B cell (primary cell): ENCODE results near the gene GPATCH3. TPM values are rescaled to one million over a fixed set of nuclear protein-coding genes. Genes with fewer than 3 reads are reported as not detected.

ENCODE experiments used
- ATAC-seq: fragments of 200-7000 bp; cut with Tn5 transposase; one replicate; pipeline ENCODE4 v1.10.0; 2021; ENCODE audit warnings: low read depth, mild to moderate bottlenecking, moderate number of reproducible peaks, moderate library complexity
- CTCF ChIA-PET: fragments of 350-600 bp; sonication (Branson Sonifier 250); formaldehyde crosslinking; loops from one replicate; lab custom pipeline; 2021; ENCODE audit warnings: antibody characterized with exemption, inconsistent platforms; lab: Charles Lee
- POLR2A ChIA-PET: fragments of 350-600 bp; sonication (Branson Sonifier 250); formaldehyde crosslinking; loops from one replicate; lab custom pipeline; 2021; ENCODE audit warnings: antibody characterized with exemption; lab: Charles Lee
- DNase-seq: peaks from one replicate; pipeline ENCODE4 v3.0.0; 2013
- H2AFZ ChIP-seq: 2 replicates; pipeline ENCODE4 v1.6.1; 2012; ENCODE audit warnings: mild to moderate bottlenecking, low read depth, low read length; ENCODE audit not compliant: insufficient read depth, poor library complexity, severe bottlenecking
- H3K27ac ChIP-seq, 2 donors: 1 replicate in 1 of 2; 2 replicates in 1 of 2; pipeline ENCODE4 v1.5.1; 2012 to 2013; ENCODE audit warnings: low read length in 2 of 2, mild to moderate bottlenecking in 2 of 2, moderate library complexity in 1 of 2
- H3K27me3 ChIP-seq, 4 experiments: fragments of 200-600 bp in 1 of 4; sonication (generic) in 1 of 4; replicated peaks in 1 of 4; 1 replicate in 2 of 4; 2 replicates in 2 of 4; pipeline versions ENCODE4 v1.6.1 to v1.7.0; 2013 to 2016; ENCODE audit warnings: low read length in 3 of 4, mild to moderate bottlenecking in 2 of 4, mixed read lengths in 1 of 4, moderate library complexity in 1 of 4; ENCODE audit not compliant: insufficient read depth in 4 of 4, control insufficient read depth in 3 of 4; ENCODE audit errors: control extremely low read depth in 1 of 4
- H3K36me3 ChIP-seq, 2 experiments: replicated peaks in 1 of 2; 1 replicate in 1 of 2; 2 replicates in 1 of 2; pipeline versions ENCODE4 v1.6.1 to v1.7.1; 2013; ENCODE audit warnings: low read length in 1 of 2; ENCODE audit not compliant: insufficient read depth in 2 of 2, control insufficient read depth in 1 of 2; ENCODE audit errors: control extremely low read depth in 1 of 2, extremely low read depth in 1 of 2
- H3K4me1 ChIP-seq, 2 donors: fragments of 200-600 bp in 1 of 2; sonication (generic) in 1 of 2; 1 replicate in 1 of 2; 2 replicates in 1 of 2; pipeline versions ENCODE4 v1.5.1 to v1.6.1; 2013 to 2017; ENCODE audit warnings: low read length in 2 of 2; ENCODE audit not compliant: control insufficient read depth in 2 of 2, insufficient read depth in 2 of 2
- H3K4me2 ChIP-seq: replicated peaks from 2 replicates; pipeline ENCODE3; 2012; ENCODE audit warnings: mild to moderate bottlenecking, low read depth, low read length; ENCODE audit not compliant: poor library complexity, severe bottlenecking
- H3K4me3 ChIP-seq, 5 experiments: fragments of 200-600 bp in 1 of 5; sonication (generic) in 1 of 5; 1 replicate in 3 of 5; 2 replicates in 2 of 5; pipeline versions ENCODE4 v1.5.1 to v1.7.0; 2011 to 2016; ENCODE audit warnings: low read length in 4 of 5, mild to moderate bottlenecking in 4 of 5, low read depth in 2 of 5, control low read depth in 1 of 5, moderate library complexity in 1 of 5; ENCODE audit not compliant: insufficient read depth in 1 of 5; ENCODE audit errors: control extremely low read depth in 1 of 5, extremely low read depth in 1 of 5
- H3K79me2 ChIP-seq: fragments of 200-600 bp; sonication (generic); one replicate; pipeline ENCODE4 v1.6.0; 2016; ENCODE audit warnings: low read length; ENCODE audit not compliant: control insufficient read depth, insufficient read depth
- H3K9ac ChIP-seq: fragments of 200-600 bp; sonication (generic); 2 replicates; pipeline ENCODE4 v1.6.1; 2017; ENCODE audit warnings: mild to moderate bottlenecking, low read length, moderate library complexity
- H3K9me3 ChIP-seq, 3 donors: one replicate each; pipeline versions ENCODE4 v1.6.1 to v1.7.1; 2013; ENCODE audit warnings: low read length in 2 of 3; ENCODE audit not compliant: control insufficient read depth in 2 of 3, insufficient read depth in 1 of 3; ENCODE audit errors: control extremely low read depth in 1 of 3
- H4K20me1 ChIP-seq: 2 replicates; pipeline ENCODE4 v1.6.0; 2012; ENCODE audit warnings: mild to moderate bottlenecking, low read length; ENCODE audit not compliant: insufficient read depth, control insufficient read depth, poor library complexity, severe bottlenecking
- H3K27ac Mint-ChIP-seq: one replicate; pipeline ENCODE4 v1.8.0; 2021; ENCODE audit warnings: mixed read lengths
- H3K27me3 Mint-ChIP-seq: one replicate; pipeline ENCODE4 v1.8.0; 2021; ENCODE audit warnings: mixed read lengths
- H3K4me1 Mint-ChIP-seq: one replicate; pipeline ENCODE4 v1.8.0; 2021; ENCODE audit warnings: mixed read lengths
- H3K4me3 Mint-ChIP-seq: one replicate; pipeline ENCODE4 v1.8.0; 2021; ENCODE audit warnings: mixed read lengths
- H3K9me3 Mint-ChIP-seq: one replicate; pipeline ENCODE4 v1.8.0; 2022; ENCODE audit warnings: mixed read lengths; ENCODE audit not compliant: insufficient read depth
- EZH2 ChIP-seq: IDR thresholded peaks from 2 replicates; pipeline ENCODE4 v1.6.1; 2012; ENCODE audit warnings: borderline replicate concordance, low read depth, mild to moderate bottlenecking, moderate library complexity, low read length; ENCODE audit not compliant: insufficient read depth, poor library complexity, severe bottlenecking
- WGBS: methylation state at CpG from one replicate; pipeline ENCODE4 v1.1.5; 2013; ENCODE audit warnings: missing lambda C conversion rate; ENCODE audit not compliant: insufficient coverage; 5-methylcytosine and 5-hydroxymethylcytosine counted together
- intact Hi-C: fragments of 100-400 bp; cut with micrococcal nuclease; formaldehyde crosslinking; loops from one replicate; pipeline ENCODE4 v1.10.0; 2022
- polyA plus RNA-seq: library from polyadenylated mRNA; depleted of rRNA; stranded (reverse); fragments of >200 nt; gene quantifications from 2 replicates; pipeline ENCODE4 v1.2.3, GENCODE V29; 2012
- total RNA-seq, 2 donors: library from RNA; stranded (reverse); fragments of 120-200 nt in 1 of 2; gene quantifications; 1 replicate in 1 of 2; 2 replicates in 1 of 2; pipeline versions ENCODE4 v1.2.3 to v1.2.4, GENCODE V29; 2013 to 2022
- TF ChIP-seq, protein P1 (sequence below): fragments of 200-600 bp; IDR thresholded peaks from one replicate; pipeline ENCODE4 v1.8.0; 2022; ENCODE audit warnings: antibody characterized with exemption, mild to moderate bottlenecking

Gene GPATCH3
- total and polyA plus RNA-seq, 2 donors (not counting 1 experiment from before 2014, with no cell fraction given), result 9.2 to 21.9 TPM

- CTCF ChIA-PET, result interaction anchor here (0.9 to 3.9 kb wide), 10 partner anchors 11 to 253 kb away, joined by 3 to 27 read pairs (median 6); partner anchors contain the start of gene GPN2
- H3K4me3 ChIP-seq, result no peak overlapping the region
- H3K4me1 ChIP-seq, result no peaks in the 10 kb centered on the region
- Mint-ChIP-seq H3K4me1 (no peaks in the 10 kb centered on the region), H3K27me3 (no peaks in the 10 kb centered on the region), H3K4me3 (no peak overlapping the region), H3K9me3 (no peaks in the 10 kb centered on the region), H3K27ac (no peak overlapping the region)
- WGBS, result 100% methylated on average over 3 of the region's 5 CpGs
- intact Hi-C loops, result no loop called here
- H3K4me2 ChIP-seq, result no peak overlapping the region
- no peaks in the 10 kb centered on the region for H3K9me3 ChIP-seq
- H3K27ac ChIP-seq, result no peak overlapping the region
- no peaks in the 10 kb centered on the region for H3K27me3 ChIP-seq
- H3K36me3 ChIP-seq, result peaks cover 0 to 43% of the 10 kb centered on the region in 2 experiments
- H2AFZ ChIP-seq, result no peak overlapping the region
- TF ChIP-seq, protein P1, sequence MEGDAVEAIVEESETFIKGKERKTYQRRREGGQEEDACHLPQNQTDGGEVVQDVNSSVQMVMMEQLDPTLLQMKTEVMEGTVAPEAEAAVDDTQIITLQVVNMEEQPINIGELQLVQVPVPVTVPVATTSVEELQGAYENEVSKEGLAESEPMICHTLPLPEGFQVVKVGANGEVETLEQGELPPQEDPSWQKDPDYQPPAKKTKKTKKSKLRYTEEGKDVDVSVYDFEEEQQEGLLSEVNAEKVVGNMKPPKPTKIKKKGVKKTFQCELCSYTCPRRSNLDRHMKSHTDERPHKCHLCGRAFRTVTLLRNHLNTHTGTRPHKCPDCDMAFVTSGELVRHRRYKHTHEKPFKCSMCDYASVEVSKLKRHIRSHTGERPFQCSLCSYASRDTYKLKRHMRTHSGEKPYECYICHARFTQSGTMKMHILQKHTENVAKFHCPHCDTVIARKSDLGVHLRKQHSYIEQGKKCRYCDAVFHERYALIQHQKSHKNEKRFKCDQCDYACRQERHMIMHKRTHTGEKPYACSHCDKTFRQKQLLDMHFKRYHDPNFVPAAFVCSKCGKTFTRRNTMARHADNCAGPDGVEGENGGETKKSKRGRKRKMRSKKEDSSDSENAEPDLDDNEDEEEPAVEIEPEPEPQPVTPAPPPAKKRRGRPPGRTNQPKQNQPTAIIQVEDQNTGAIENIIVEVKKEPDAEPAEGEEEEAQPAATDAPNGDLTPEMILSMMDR, result no peak
- no peak for TF ChIP-seq EZH2
- H3K79me2 ChIP-seq, result no peaks in the 10 kb centered on the region
- ATAC-seq (no peak), DNase-seq (no peak)
- H3K9ac ChIP-seq, result no peak overlapping the region
- POLR2A ChIA-PET, result interaction anchor here (0.6 to 1.1 kb wide), 2 partner anchors 10 kb away, joined by 3 read pairs; no protein-coding TSS in a partner anchor
- H4K20me1 ChIP-seq, result no peaks in the 10 kb centered on the region
These were observed 45.4 kb downstream of the GPATCH3 start for GRCh38 chr1:26854906-26855305.

GRCh38 chr1:26853600-26853999, 46.7 kb downstream of the GPATCH3 start:
- ATAC-seq, result no peak
- Histone ChIP-seq H3K79me2 (no peaks in the 10 kb centered on the region), H3K4me2 (no peak overlapping the region), H3K4me3 (no peak overlapping the region), H3K4me1 (no peaks in the 10 kb centered on the region), H2AFZ (no peak overlapping the region), H3K27me3 (no peaks in the 10 kb centered on the region), H3K36me3 (peaks cover 0 to 56% of the 10 kb centered on the region in 2 experiments), H3K27ac (no peak overlapping the region), H3K9ac (no peak overlapping the region), H4K20me1 (no peaks in the 10 kb centered on the region), H3K9me3 (no peaks in the 10 kb centered on the region)
- intact Hi-C loops, result loop anchor here (1.0 kb wide), 2 partner anchors 25 to 47 kb away; partner anchors contain the start of gene GPATCH3
- Mint-ChIP-seq H3K9me3 (no peaks in the 10 kb centered on the region), H3K4me1 (no peaks in the 10 kb centered on the region), H3K27me3 (no peaks in the 10 kb centered on the region), H3K27ac (no peak overlapping the region), H3K4me3 (no peak overlapping the region)
- ChIA-PET CTCF (interaction anchor here (0.6 to 3.9 kb wide), 4 partner anchors 13 to 100 kb away, joined by 4 to 27 read pairs (median 15); no protein-coding TSS in a partner anchor), POLR2A (no interaction called here)
- DNase-seq, result no peak
- 98% methylated on average over 10 of the region's 10 CpGs for WGBS
- no peak for TF ChIP-seq EZH2
- TF ChIP-seq, protein P1, result no peak
